H1 (cell line): Measurements from ENCODE around the gene RASL10B. TPM values are rescaled to one million over a fixed set of nuclear protein-coding genes. Genes with fewer than 3 reads are reported as not detected.

Experiments used
- CTCF ChIA-PET: fragments of 300-600 bp; sonication (Branson Sonifier 250); formaldehyde crosslinking; loops from one replicate; lab custom pipeline; 2021; ENCODE audit not compliant: partially characterized antibody; lab: Charles Lee
- POLR2A ChIA-PET: fragments of 300-600 bp; sonication (Branson Sonifier 250); formaldehyde crosslinking; loops from one replicate; lab custom pipeline; 2021; ENCODE audit warnings: inconsistent platforms; ENCODE audit not compliant: partially characterized antibody; lab: Charles Lee
- DNase-seq, 2 experiments: peaks; one replicate each; pipeline versions ENCODE4 v3.0.0 to v3.0.0-alpha.2; 2010 to 2022; ENCODE audit warnings: low spot score in 2 of 2, low read depth in 1 of 2, mixed read lengths in 1 of 2
- FAIRE-seq: peaks from 2 replicates; lab custom pipeline; 2011; peaks lifted over from hg19 to GRCh38; lab: Jason Lieb, UNC
- H2AFZ ChIP-seq: 2 replicates; pipeline ENCODE4 v1.8.1; 2012; ENCODE audit warnings: low read length, inconsistent platforms
- H2AK5ac ChIP-seq: 2 replicates; pipeline ENCODE4 v1.6.1; 2013; ENCODE audit warnings: low read depth, low read length
- H2BK120ac ChIP-seq: replicated peaks from 2 replicates; pipeline ENCODE3; 2013; ENCODE audit warnings: low read depth, low read length, inconsistent platforms
- H2BK12ac ChIP-seq: 2 replicates; pipeline ENCODE4 v1.6.1; 2013; ENCODE audit warnings: low read depth, low read length
- H2BK15ac ChIP-seq: 2 replicates; pipeline ENCODE4 v1.6.1; 2013; ENCODE audit warnings: low read length
- H2BK20ac ChIP-seq: 2 replicates; pipeline ENCODE4 v1.6.1; 2013; ENCODE audit warnings: low read length
- H2BK5ac ChIP-seq: 2 replicates; pipeline ENCODE4 v1.6.1; 2013; ENCODE audit warnings: low read depth, low read length
- H3K14ac ChIP-seq: 2 replicates; pipeline ENCODE4 v1.6.1; 2013; ENCODE audit warnings: inconsistent platforms; ENCODE audit not compliant: insufficient read length
- H3K18ac ChIP-seq: 2 replicates; pipeline ENCODE4 v1.6.1; 2013; ENCODE audit warnings: low read length; ENCODE audit errors: extremely low read depth
- H3K23ac ChIP-seq: 2 replicates; pipeline ENCODE4 v1.6.1; 2013; ENCODE audit warnings: inconsistent platforms; ENCODE audit not compliant: insufficient read length
- H3K23me2 ChIP-seq: 2 replicates; pipeline ENCODE4 v1.6.1; 2013; ENCODE audit warnings: low read depth, low read length
- H3K27ac ChIP-seq: 2 replicates; pipeline ENCODE4 v1.6.1; 2011; ENCODE audit warnings: low read depth, low read length, inconsistent platforms
- H3K27me3 ChIP-seq, 4 experiments: replicated peaks in 1 of 4; 1 replicate in 1 of 4; 2 replicates in 3 of 4; pipeline versions ENCODE4 v1.6.1 to v1.8.1; 2011 to 2013; ENCODE audit warnings: low read length in 3 of 4, mild to moderate bottlenecking in 3 of 4, inconsistent platforms in 2 of 4, mixed read lengths in 2 of 4, moderate library complexity in 1 of 4; ENCODE audit not compliant: control insufficient read depth in 3 of 4, insufficient read depth in 3 of 4; ENCODE audit errors: extremely low read depth in 1 of 4
- H3K36me3 ChIP-seq, 4 experiments: 2 replicates each; pipeline versions ENCODE4 v1.6.1 to v1.8.1; 2011 to 2013; ENCODE audit warnings: mild to moderate bottlenecking in 4 of 4, low read length in 3 of 4, moderate library complexity in 2 of 4, control low read depth in 1 of 4, inconsistent platforms in 1 of 4; ENCODE audit not compliant: insufficient read depth in 4 of 4, control insufficient read depth in 2 of 4
- H3K4ac ChIP-seq: replicated peaks from 2 replicates; pipeline ENCODE3; 2013; ENCODE audit warnings: low read length, low read depth, mixed read lengths, inconsistent platforms; ENCODE audit not compliant: insufficient read length
- H3K4me1 ChIP-seq, 4 experiments: replicated peaks in 1 of 4; 1 replicate in 1 of 4; 2 replicates in 3 of 4; pipeline versions ENCODE4 v1.6.1 to v1.8.1; 2011 to 2013; ENCODE audit warnings: low read length in 3 of 4, inconsistent platforms in 2 of 4, mixed read lengths in 1 of 4; ENCODE audit not compliant: insufficient read depth in 4 of 4, control insufficient read depth in 3 of 4
- H3K4me2 ChIP-seq, 2 experiments: 2 replicates each; pipeline versions ENCODE4 v1.6.1 to v1.8.1; 2011 to 2013; ENCODE audit warnings: low read depth in 2 of 2, low read length in 2 of 2, control low read depth in 1 of 2, inconsistent platforms in 1 of 2, mild to moderate bottlenecking in 1 of 2; ENCODE audit not compliant: insufficient read depth in 1 of 2
- H3K4me3 ChIP-seq, 4 experiments: fragments of 200-600, 300-600 bp in 1 of 4; sonication (generic), shearing (Covaris generic), sonication (Bioruptor Twin) in 1 of 4; 2 replicates each; pipeline versions ENCODE4 v1.5.1 to v1.8.1; 2011 to 2016; ENCODE audit warnings: low read length in 4 of 4, low read depth in 3 of 4, control low read depth in 2 of 4, inconsistent platforms in 2 of 4, mild to moderate bottlenecking in 2 of 4, mixed read lengths in 1 of 4, moderate library complexity in 1 of 4; ENCODE audit not compliant: insufficient read depth in 2 of 4; ENCODE audit errors: extremely low read depth in 1 of 4
- H3K56ac ChIP-seq: replicated peaks from 2 replicates; pipeline ENCODE3; 2013; ENCODE audit warnings: low read depth, mild to moderate bottlenecking, mixed read lengths, low read length, inconsistent platforms; ENCODE audit not compliant: insufficient read length
- H3K79me1 ChIP-seq: 2 replicates; pipeline ENCODE4 v1.6.1; 2013; ENCODE audit warnings: low read depth, low read length, control low read depth
- H3K79me2 ChIP-seq, 2 experiments: 2 replicates each; pipeline versions ENCODE4 v1.6.1 to v1.8.1; 2012 to 2013; ENCODE audit warnings: low read length in 2 of 2, mild to moderate bottlenecking in 2 of 2, inconsistent platforms in 1 of 2; ENCODE audit not compliant: insufficient read depth in 2 of 2, control insufficient read depth in 1 of 2
- H3K9ac ChIP-seq, 4 experiments: replicated peaks in 1 of 4; 1 replicate in 1 of 4; 2 replicates in 3 of 4; pipeline versions ENCODE4 v1.6.1 to v1.8.1; 2011 to 2013; ENCODE audit warnings: low read depth in 3 of 4, low read length in 3 of 4, control low read depth in 2 of 4, mild to moderate bottlenecking in 2 of 4, moderate library complexity in 2 of 4, inconsistent platforms in 1 of 4; ENCODE audit errors: extremely low read depth in 1 of 4
- H3K9me3 ChIP-seq, 2 experiments: 2 replicates each; pipeline versions ENCODE4 v1.6.1 to v1.8.1; 2012 to 2013; ENCODE audit warnings: mild to moderate bottlenecking in 2 of 2, moderate library complexity in 2 of 2, control low read depth in 1 of 2, inconsistent platforms in 1 of 2, low read depth in 1 of 2, low read length in 1 of 2, mixed read lengths in 1 of 2; ENCODE audit not compliant: insufficient read depth in 2 of 2
- H4K20me1 ChIP-seq, 2 experiments: replicated peaks in 1 of 2; 2 replicates each; pipeline versions ENCODE3 to v1.8.1; 2011 to 2013; ENCODE audit warnings: inconsistent platforms in 2 of 2, low read length in 2 of 2, mild to moderate bottlenecking in 1 of 2; ENCODE audit not compliant: insufficient read depth in 2 of 2, control insufficient read depth in 1 of 2
- H4K5ac ChIP-seq: 2 replicates; pipeline ENCODE4 v1.6.1; 2013; ENCODE audit warnings: low read length, low read depth, mixed read lengths, inconsistent platforms; ENCODE audit not compliant: insufficient read length
- H4K8ac ChIP-seq: 2 replicates; pipeline ENCODE4 v1.8.0; 2013; ENCODE audit warnings: mild to moderate bottlenecking, moderate library complexity, low read length, inconsistent platforms; ENCODE audit not compliant: insufficient read depth; ENCODE audit errors: extremely low read depth
- H4K91ac ChIP-seq: replicated peaks from 2 replicates; pipeline ENCODE3; 2013; ENCODE audit warnings: low read length, mixed read lengths, inconsistent platforms; ENCODE audit not compliant: insufficient read length
- MAFK ChIP-seq: IDR thresholded peaks from 2 replicates; pipeline ENCODE4 v1.6.1; 2012; ENCODE audit warnings: low read depth, mild to moderate bottlenecking, improper control_type of control experiment, low read length
- MAX ChIP-seq: IDR thresholded peaks from 2 replicates; pipeline ENCODE4 v1.6.1; 2012; ENCODE audit warnings: inconsistent platforms
- RNF2 ChIP-seq: fragments of 200-900, 300-1000 bp; sonication (generic); IDR thresholded peaks from 2 replicates; pipeline ENCODE4 v1.7.1; 2016; ENCODE audit warnings: borderline replicate concordance, low read depth, mild to moderate bottlenecking, antibody characterized with exemption, low read length; ENCODE audit not compliant: poor library complexity, severe bottlenecking; ENCODE audit errors: missing control alignments
- WGBS, 2 experiments: shearing (Covaris generic) in 1 of 2; methylation state at CpG; one replicate each; pipeline versions ENCODE4 v1.1.6 to v1.1.7; 2013 to 2015; ENCODE audit warnings: low lambda C conversion rate in 2 of 2, mixed read lengths in 2 of 2, inconsistent platforms in 1 of 2, low coverage in 1 of 2, missing lambda C conversion rate in 1 of 2; ENCODE audit not compliant: insufficient replicate concordance in 2 of 2, insufficient coverage in 1 of 2, insufficient read length in 1 of 2; ENCODE audit errors: extremely low coverage in 1 of 2, missing lambda C conversion rate in 1 of 2; 5-methylcytosine and 5-hydroxymethylcytosine counted together
- polyA plus RNA-seq, 7 experiments: library from polyadenylated mRNA; depleted of rRNA in 3 of 7; stranded (reverse) in 5 of 7; unstranded in 2 of 7; fragments of >200 nt in 5 of 7; fragments of 200-250 nt in 2 of 7; gene quantifications; 1 replicate in 5 of 7; 2 replicates in 1 of 7; 4 replicates in 1 of 7; pipeline versions ENCODE4 v1.2.1 to v1.2.3, GENCODE V29; 2011 to 2013; ENCODE audit warnings: missing spikeins in 2 of 7, mixed read lengths in 2 of 7
- total RNA-seq: library from RNA; stranded (reverse); fragmentation: NEBNext Ultra II Directional; extraction: Animal tissue kit (Norgen Biotek cat#: 25700); gene quantifications from 2 replicates; pipeline ENCODE4 v1.2.1, GENCODE V29; 2021

Gene RASL10B
- total and polyA plus RNA-seq, 2 of the 8 experiments (the other 6 are each of a cell fraction or from before 2014, with no cell fraction given): 17.5 to 22.8 TPM

- POLR2A ChIA-PET: interaction anchor here (0.6 to 0.9 kb wide), 2 partner anchors 16 to 38 kb away, joined by 3 to 4 read pairs; no protein-coding TSS in a partner anchor
- no peak for TF ChIP-seq MAFK
- no peak for TF ChIP-seq MAX
- no peak for TF ChIP-seq RNF2
These were observed 14.5 kb upstream of the RASL10B start for GRCh38 chr17:35716897-35717465.

More at GRCh38 chr17:35716897-35717465, 14.5 kb upstream of the RASL10B start:
- Histone ChIP-seq H2BK12ac (no peak overlapping the region), H2BK5ac (no peak overlapping the region), H4K20me1 (peaks cover 0 to 12% of the 10 kb centered on the region in 2 experiments), H4K91ac (no peak overlapping the region), H3K23me2 (no peaks in the 10 kb centered on the region), H3K9ac (no peak overlapping the region), H4K5ac (no peak overlapping the region), H4K8ac (no peak overlapping the region), H3K14ac (no peak overlapping the region), H2BK120ac (no peak overlapping the region), H3K27ac (no peak overlapping the region), H2AFZ (no peak overlapping the region), H3K18ac (no peak overlapping the region), H3K23ac (no peak overlapping the region), H3K4ac (no peak overlapping the region), H3K9me3 (no peaks in the 10 kb centered on the region), H3K4me3 (no peak overlapping the region), H3K56ac (no peak overlapping the region), H2AK5ac (no peak overlapping the region), H3K79me1 (no peaks in the 10 kb centered on the region), H3K36me3 (peaks cover 0 to 19% (median 11%) of the 10 kb centered on the region in 4 experiments; a peak in 6 of 8 replicates), H2BK20ac (no peak overlapping the region), H3K4me1 (no peaks in the 10 kb centered on the region), H2BK15ac (no peak overlapping the region), H3K4me2 (no peak overlapping the region), H3K79me2 (no peaks in the 10 kb centered on the region), H3K27me3 (peaks cover 0 to 1% (median 0%) of the 10 kb centered on the region in 4 experiments; a peak in 1 of 7 replicates)
- DNase-seq (no peak), FAIRE-seq (no peak)
- 92% methylated on average over 4 of the region's 4 CpGs; no CpG with 5 or more reads in 1 of the 2 experiments for WGBS, 2 experiments
- CTCF ChIA-PET: interaction anchor here (0.6 to 3.8 kb wide), 3 partner anchors 11 to 1917 kb away, joined by 3 to 15 read pairs (median 4); no protein-coding TSS in a partner anchor
